Tibial nerve (tissue), 3 donors: Measurements from ENCODE around the gene RSPO3.

Experiments
- POLR2A ChIP-seq, 2 donors: fragments of 450-650 bp; IDR thresholded peaks; one replicate each; pipeline ENCODE4 v1.6.1; 2017; ENCODE audit warnings: antibody characterized with exemption in 2 of 2, mild to moderate bottlenecking in 2 of 2, moderate library complexity in 2 of 2
- TF ChIP-seq, protein P1 (sequence below), 5 experiments: fragments of 200-600 bp in 3 of 5; fragments of 450-650 bp in 2 of 5; sonication (generic) in 3 of 5; IDR thresholded peaks; one replicate each; pipeline ENCODE4 v1.5.1; 2016 to 2019; ENCODE audit warnings: antibody characterized with exemption in 5 of 5, mild to moderate bottlenecking in 3 of 5, moderate library complexity in 2 of 5

DNA sequence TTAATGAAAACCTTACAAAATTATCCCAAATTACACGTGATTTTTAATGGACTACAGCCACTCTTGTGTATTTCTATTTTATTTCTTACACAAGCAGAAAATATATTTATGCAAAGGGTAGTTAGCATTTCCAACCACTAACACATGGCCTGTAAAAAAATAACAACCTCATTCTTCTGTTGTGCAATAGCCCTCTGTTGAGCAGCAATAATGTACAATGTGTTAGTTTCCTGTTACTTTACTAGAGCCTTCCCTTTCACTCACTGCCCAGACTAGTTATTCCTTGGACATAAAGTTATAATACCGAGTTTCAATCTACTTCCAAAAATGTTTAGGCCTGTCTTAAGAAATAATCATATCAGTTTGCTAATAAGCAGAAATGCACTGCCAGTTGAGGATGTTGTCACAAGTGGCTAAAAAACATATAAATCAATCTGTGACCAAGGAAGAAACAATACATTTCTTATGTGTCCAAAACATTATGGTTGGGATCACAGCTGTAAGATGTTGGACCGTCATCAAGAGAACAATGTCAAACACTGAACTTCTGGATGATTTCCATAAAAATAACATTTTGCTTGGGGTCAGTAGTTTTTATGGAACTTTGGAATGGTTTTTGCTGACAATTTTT, 74.6 kb downstream of the RSPO3 start:
- TF ChIP-seq, protein P1, sequence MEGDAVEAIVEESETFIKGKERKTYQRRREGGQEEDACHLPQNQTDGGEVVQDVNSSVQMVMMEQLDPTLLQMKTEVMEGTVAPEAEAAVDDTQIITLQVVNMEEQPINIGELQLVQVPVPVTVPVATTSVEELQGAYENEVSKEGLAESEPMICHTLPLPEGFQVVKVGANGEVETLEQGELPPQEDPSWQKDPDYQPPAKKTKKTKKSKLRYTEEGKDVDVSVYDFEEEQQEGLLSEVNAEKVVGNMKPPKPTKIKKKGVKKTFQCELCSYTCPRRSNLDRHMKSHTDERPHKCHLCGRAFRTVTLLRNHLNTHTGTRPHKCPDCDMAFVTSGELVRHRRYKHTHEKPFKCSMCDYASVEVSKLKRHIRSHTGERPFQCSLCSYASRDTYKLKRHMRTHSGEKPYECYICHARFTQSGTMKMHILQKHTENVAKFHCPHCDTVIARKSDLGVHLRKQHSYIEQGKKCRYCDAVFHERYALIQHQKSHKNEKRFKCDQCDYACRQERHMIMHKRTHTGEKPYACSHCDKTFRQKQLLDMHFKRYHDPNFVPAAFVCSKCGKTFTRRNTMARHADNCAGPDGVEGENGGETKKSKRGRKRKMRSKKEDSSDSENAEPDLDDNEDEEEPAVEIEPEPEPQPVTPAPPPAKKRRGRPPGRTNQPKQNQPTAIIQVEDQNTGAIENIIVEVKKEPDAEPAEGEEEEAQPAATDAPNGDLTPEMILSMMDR (IDR thresholded peaks at IDR 0.05), result no peak
- TF ChIP-seq POLR2A (IDR thresholded peaks at IDR 0.05), result no peak
